Ishikawa (cell line): ENCODE data around the gene FAM186B.

Source experiments
- CEBPB ChIP-seq: IDR thresholded peaks from 2 replicates; pipeline ENCODE4 v1.6.1; 2012
- EGR1 ChIP-seq: IDR thresholded peaks from 2 replicates; pipeline ENCODE4 v1.6.1; 2012
- EP300 ChIP-seq: IDR thresholded peaks from 2 replicates; pipeline ENCODE4 v1.6.1; 2012; ENCODE audit warnings: borderline replicate concordance
- MAX ChIP-seq: IDR thresholded peaks from 2 replicates; pipeline ENCODE4 v1.6.1; 2012
- RAD21 ChIP-seq: IDR thresholded peaks from 2 replicates; pipeline ENCODE4 v1.6.1; 2012; ENCODE audit warnings: low read depth
- REST ChIP-seq: IDR thresholded peaks from 2 replicates; pipeline ENCODE4 v1.6.1; 2012; ENCODE audit warnings: low read depth, mild to moderate bottlenecking
- TAF1 ChIP-seq: IDR thresholded peaks from 2 replicates; pipeline ENCODE4 v1.6.1; 2012; ENCODE audit warnings: low read depth, mild to moderate bottlenecking
- TCF12 ChIP-seq: IDR thresholded peaks from 2 replicates; pipeline ENCODE4 v1.6.1; 2012; ENCODE audit warnings: low read depth
- TEAD4 ChIP-seq: IDR thresholded peaks from 2 replicates; pipeline ENCODE4 v1.6.1; 2012
- YY1 ChIP-seq: IDR thresholded peaks from 2 replicates; pipeline ENCODE4 v1.6.1; 2012; ENCODE audit warnings: low read depth
- ZBTB7A ChIP-seq: IDR thresholded peaks from 2 replicates; pipeline ENCODE4 v1.6.1; 2012; ENCODE audit warnings: low read depth

- TF ChIP-seq TCF12 (no peak; the same call in 1 of the 2 replicates), REST (no peak), YY1 (no peak), MAX (peak; percentile 97), RAD21 (no peak), TAF1 (no peak), ZBTB7A (no peak; the same call in none of the 2 replicates), EP300 (no peak), TEAD4 (0 out of 2 replicates have a peak, but pooled peaks have one; percentile 17), CEBPB (no peak), EGR1 (no peak)
Observed at GRCh38 chr12:49622501-49623141, 17.2 kb upstream of the FAM186B start.
